HepG2 (cell line): Measurements from ENCODE around the gene ZNF524. TPM values are rescaled to one million over a fixed set of nuclear protein-coding genes. Genes with fewer than 3 reads are reported as not detected.
A peak's percentile ranks its signal among the peaks of the same experiment; 100 is the strongest.

ENCODE experiments used
- ATAC-seq: fragments of 200-7000 bp; cut with Tn5 transposase; 3 replicates; pipeline ENCODE4 v1.9.1; 2020; ENCODE audit warnings: mild to moderate bottlenecking, moderate library complexity
- BruUV-seq: library from RNA; stranded (reverse); fragments of 400-500 nt; replicated peaks from 2 replicates; lab custom pipeline; 2021; lab: Mats Ljungman, UMichigan
- CTCF ChIA-PET: fragments of 300-600 bp; formaldehyde crosslinking; extraction: SDS; loops from one replicate; lab custom pipeline; 2021; ENCODE audit warnings: low total read pairs, inconsistent platforms, low intra/inter-chr PET ratio; lab: Yijun Ruan, JAX
- POLR2A ChIA-PET: fragments of 350-600 bp; sonication (Branson Sonifier 250); formaldehyde crosslinking; loops from one replicate; lab custom pipeline; 2020; ENCODE audit warnings: antibody characterized with exemption, inconsistent platforms; lab: Yijun Ruan, JAX
- DNase-seq: peaks from one replicate; pipeline ENCODE4 v3.0.0-alpha.2; 2015; ENCODE audit warnings: low spot score
- FAIRE-seq: peaks from 3 replicates; lab custom pipeline; 2011; peaks lifted over from hg19 to GRCh38; lab: Jason Lieb, UNC
- H2AFZ ChIP-seq: one replicate; pipeline ENCODE4 v1.6.1; 2011; ENCODE audit warnings: low read length, inconsistent platforms
- H3K27ac ChIP-seq: fragments of 300-600 bp; 3 replicates; pipeline ENCODE4 v1.8.0; 2011; ENCODE audit warnings: mixed run types, mild to moderate bottlenecking, mixed read lengths, low read length, inconsistent platforms; ENCODE audit not compliant: insufficient read depth; ENCODE audit errors: extremely low read length
- H3K27me3 ChIP-seq, 2 experiments: fragments of 200-600 bp in 1 of 2; 2 replicates in 1 of 2; 3 replicates in 1 of 2; pipeline versions ENCODE4 v1.6.0 to v1.8.0; 2011; ENCODE audit warnings: low read length in 2 of 2, mild to moderate bottlenecking in 2 of 2, moderate library complexity in 2 of 2, inconsistent platforms in 1 of 2; ENCODE audit not compliant: insufficient read depth in 2 of 2, control insufficient read depth in 1 of 2
- H3K36me3 ChIP-seq, 2 experiments: fragments of 200-600 bp in 1 of 2; replicated peaks in 1 of 2; 2 replicates in 1 of 2; 3 replicates in 1 of 2; pipeline versions ENCODE4 v1.5.1 to v1.8.0; 2011; ENCODE audit warnings: low read length in 2 of 2, inconsistent platforms in 1 of 2; ENCODE audit not compliant: insufficient read depth in 2 of 2, control insufficient read depth in 1 of 2
- H3K4me1 ChIP-seq: 2 replicates; pipeline ENCODE4 v1.5.1; 2012; ENCODE audit warnings: low read length, inconsistent platforms; ENCODE audit not compliant: insufficient read depth
- H3K4me2 ChIP-seq: 2 replicates; pipeline ENCODE4 v1.6.0; 2011; ENCODE audit warnings: low read depth, low read length, inconsistent platforms
- H3K4me3 ChIP-seq, 3 experiments: fragments of 200-600 bp in 1 of 3; sonication (generic), shearing (Covaris generic) in 1 of 3; replicated peaks in 1 of 3; 2 replicates each; pipeline ENCODE4 v1.5.1; 2011 to 2016; ENCODE audit warnings: low read length in 3 of 3, inconsistent platforms in 2 of 3, low read depth in 2 of 3, mild to moderate bottlenecking in 2 of 3, control low read depth in 1 of 3, mixed read lengths in 1 of 3; ENCODE audit not compliant: insufficient read depth in 1 of 3
- H3K79me2 ChIP-seq: one replicate; pipeline ENCODE4 v1.6.1; 2011; ENCODE audit warnings: low read length, inconsistent platforms; ENCODE audit not compliant: insufficient read depth
- H3K9ac ChIP-seq: 2 replicates; pipeline ENCODE4 v1.6.0; 2011; ENCODE audit warnings: mild to moderate bottlenecking, low read depth, low read length, inconsistent platforms; ENCODE audit not compliant: insufficient read depth
- H3K9me3 ChIP-seq: 2 replicates; pipeline ENCODE4 v1.5.1; 2012; ENCODE audit warnings: mild to moderate bottlenecking, low read length
- H4K20me1 ChIP-seq: 2 replicates; pipeline ENCODE4 v1.6.0; 2011; ENCODE audit warnings: inconsistent platforms, mild to moderate bottlenecking, low read length, moderate library complexity; ENCODE audit not compliant: insufficient read depth
- ARID4A ChIP-seq: sonication (generic); formaldehyde crosslinking; IDR thresholded peaks from 2 replicates; pipeline ENCODE4 v1.5.0; 2020; ENCODE audit warnings: mild to moderate bottlenecking, missing genetic modification reagents, borderline replicate concordance
- IRF2 ChIP-seq: IDR thresholded peaks from 2 replicates; pipeline ENCODE4 v1.6.1; 2018; ENCODE audit warnings: missing genetic modification reagents, missing compliant biosample characterization
- ZMAT5 ChIP-seq: sonication (generic); formaldehyde crosslinking; IDR thresholded peaks from 2 replicates; pipeline ENCODE4 v1.5.0; 2020; ENCODE audit warnings: mild to moderate bottlenecking, low read depth, missing genetic modification reagents, borderline replicate concordance
- WGBS: methylation state at CpG from one replicate; pipeline ENCODE4 v1.1.6; 2017; ENCODE audit warnings: low lambda C conversion rate; 5-methylcytosine and 5-hydroxymethylcytosine counted together
- in situ Hi-C: cut with HindIII; loops from 2 replicates; pipeline ENCODE4 v1.10.0; 2017; ENCODE audit warnings: low pct_unique_long_range_greater_than_20kb; ENCODE audit not compliant: extremely low pct_ligation_motif_present
- intact Hi-C: fragments of 100-400 bp; cut with micrococcal nuclease; formaldehyde crosslinking; loops from one replicate; pipeline ENCODE4 v1.10.0; 2022; ENCODE audit not compliant: unreplicated experiment
- polyA plus RNA-seq, 8 experiments: library from polyadenylated mRNA; depleted of rRNA in 3 of 8; stranded (reverse) in 7 of 8; unstranded in 1 of 8; fragments of >200 nt; fragmentation: Illumina TruSeq in 4 of 8; extraction: Trizol in 4 of 8; gene quantifications; 2 replicates each; pipeline versions ENCODE4 v1.2.1 to v1.2.3, GENCODE V29; 2011 to 2016; ENCODE audit warnings: low read depth in 4 of 8, missing spikeins in 1 of 8, mixed read lengths in 1 of 8; ENCODE audit not compliant: insufficient read depth in 1 of 8
- total RNA-seq, 5 experiments: library from RNA; depleted of rRNA; stranded (reverse); fragments of >200 nt; fragmentation: Illumina TruSeq; extraction: Trizol; gene quantifications; 2 replicates each; pipeline ENCODE4 v1.2.3, GENCODE V29; 2016; ENCODE audit warnings: low read depth in 1 of 5

Gene ZNF524
- total and polyA plus RNA-seq, 2 of the 13 experiments (the other 11 are each of a cell fraction or from before 2014, with no cell fraction given): 3.2 to 4.6 TPM

- Histone ChIP-seq H3K79me2 (peaks cover 4% of the 10 kb centered on the region), H3K9ac (no peak overlapping the region), H3K9me3 (no peaks in the 10 kb centered on the region), H3K4me1 (peaks cover 34% of the 10 kb centered on the region), H3K27ac (no peak overlapping the region), H4K20me1 (peaks cover 14% of the 10 kb centered on the region; the same call in 1 of the 2 replicates), H3K27me3 (no peaks in the 10 kb centered on the region), H3K4me3 (no peak overlapping the region; a peak in 1 of 6 replicates), H3K4me2 (no peak overlapping the region; the same call in 1 of the 2 replicates), H2AFZ (no peak overlapping the region), H3K36me3 (0 out of 5 replicates have a peak, but pooled peaks cover 0 to 3% of the 10 kb centered on the region in 2 experiments)
- in situ Hi-C loops: no loop called here
- 92% methylated on average over 7 of the region's 7 CpGs for WGBS
- no peak for DNase-seq
- ChIA-PET CTCF (no interaction called here), POLR2A (interaction anchor here (1.6 to 2.8 kb wide), 3 partner anchors 10 to 31 kb away, joined by 9 to 23 read pairs (median 11); partner anchors contain the start of genes U2AF2 and ZNF865)
- TF ChIP-seq ARID4A (0 out of 2 replicates have a peak, but pooled peaks have one; percentile 7), ZMAT5 (CRISPR knock-in tag) (no peak), IRF2 (CRISPR knock-in tag) (no peak)
- no peak for ATAC-seq
- FAIRE-seq: no peak
- no TSS peak for BruUV-seq
- intact Hi-C loops: no loop called here
Observed at GRCh38 chr19:55623130-55623529, 23.0 kb downstream of the ZNF524 start.
